Right cardiac atrium (tissue), 5 donors: ENCODE data around the gene PTPRN2. TPM values are rescaled to one million over a fixed set of nuclear protein-coding genes. Genes with fewer than 3 reads are reported as not detected.

ENCODE experiments used
- ATAC-seq, 2 donors: fragments of 200-7000 bp; cut with Tn5 transposase; one replicate each; pipeline versions ENCODE4 v1.8.0 to v1.9.1; 2020; ENCODE audit warnings: moderate library complexity in 2 of 2, mild to moderate bottlenecking in 1 of 2
- DNase-seq, 3 donors: peaks; one replicate each; pipeline ENCODE4 v3.0.0-alpha.2; 2020
- H3K27ac ChIP-seq: one replicate; pipeline ENCODE4 v1.5.1; 2013; ENCODE audit warnings: mild to moderate bottlenecking, low read length, control low read depth, moderate library complexity
- H3K27me3 ChIP-seq: one replicate; pipeline ENCODE4 v1.6.1; 2013; ENCODE audit not compliant: control insufficient read depth, insufficient read depth
- H3K4me1 ChIP-seq: one replicate; pipeline ENCODE4 v1.6.1; 2013; ENCODE audit warnings: low read length; ENCODE audit not compliant: control insufficient read depth, insufficient read depth
- H3K4me3 ChIP-seq: one replicate; pipeline ENCODE4 v1.5.1; 2013; ENCODE audit warnings: low read length, control low read depth
- H3K9me3 ChIP-seq: one replicate; pipeline ENCODE4 v1.6.1; 2013; ENCODE audit warnings: low read length; ENCODE audit not compliant: control insufficient read depth
- WGBS: extraction: QIAGEN DNeasy Blood & Tissue Kit; methylation state at CpG from one replicate; pipeline ENCODE4 v1.1.7; 2013; 5-methylcytosine and 5-hydroxymethylcytosine counted together
- intact Hi-C, 4 donors: fragments of 100-400 bp; cut with DNase I; formaldehyde crosslinking; loops; one replicate each; pipeline versions ENCODE4 v1.11.0 to v1.14.0; 2022 to 2023
- polyA plus RNA-seq: library from polyadenylated mRNA; stranded (reverse); fragments of 200-250 nt; gene quantifications from one replicate; pipeline ENCODE4 v1.2.3, GENCODE V29; 2013
- total RNA-seq, 4 donors: library from RNA; stranded (reverse); fragmentation: NEBNext Ultra II Directional; extraction: Animal tissue kit (Norgen Biotek cat#: 25700); gene quantifications; one replicate each; pipeline ENCODE4 v1.2.1, GENCODE V29; 2021
- donor health status: healthy with polysubstance abuse.
- donor health status: DM: no; HTN: yes; CAD: no.
- donor health status: DM: no; HTN: no; CAD: no.
- donor health status: DM: no; HTN: yes; CAD: no; lungs with severe emphysema.
- donor health status: DM: yes; HTN: yes; CAD: no.

The PTPRN2 gene
- total and polyA plus RNA-seq, 5 donors = 1.5 to 3.9 (median 1.9) TPM

DNA sequence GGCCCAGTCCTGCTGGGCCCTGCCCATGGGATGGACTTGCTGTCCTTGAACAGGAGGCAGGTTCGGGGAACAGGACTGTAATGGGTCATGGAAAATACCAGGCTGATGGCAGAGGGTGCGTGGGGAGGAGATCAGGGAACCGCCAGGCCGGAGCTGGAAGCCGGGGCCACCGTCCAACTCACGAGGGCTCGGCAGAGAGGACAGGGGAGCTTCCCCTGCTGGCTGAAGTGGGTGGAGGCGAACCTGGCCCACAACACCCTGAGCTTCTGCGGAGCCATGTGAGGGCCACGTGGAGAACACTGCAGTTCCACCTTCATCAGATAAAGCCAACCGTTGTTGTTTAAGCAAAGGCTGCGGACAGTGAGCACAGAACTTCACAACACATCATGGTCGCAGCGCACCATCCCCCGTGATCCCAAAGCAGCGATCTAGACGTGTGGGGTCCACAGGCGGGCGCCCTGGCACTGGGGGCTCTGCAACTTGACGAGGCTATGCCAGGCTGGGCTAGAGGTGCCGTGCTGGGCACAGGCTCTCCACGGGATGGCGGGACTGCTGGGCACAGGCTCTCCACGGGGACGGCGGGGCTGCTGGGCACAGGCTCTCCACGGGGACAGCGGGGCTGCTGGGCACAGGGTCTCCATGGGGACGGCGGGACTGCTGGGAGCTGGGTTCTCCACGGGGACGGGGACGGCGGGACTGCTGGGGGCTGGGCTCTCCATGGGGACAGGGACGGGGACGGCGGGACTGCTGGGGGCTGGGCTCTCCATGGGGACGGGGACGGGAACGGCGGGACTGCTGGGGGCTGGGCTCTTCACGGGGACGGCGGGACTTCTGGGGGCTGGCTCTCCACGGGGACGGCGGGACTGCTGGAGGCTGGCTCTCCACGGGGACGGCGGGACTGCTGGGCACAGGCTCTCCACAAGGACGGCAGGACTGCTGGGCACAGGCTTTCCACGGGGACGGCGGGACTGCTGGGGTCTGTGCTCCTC lies 777.5 kb downstream of the PTPRN2 start:
- Histone ChIP-seq H3K9me3 (no peaks in the 10 kb centered on the region), H3K4me3 (no peak overlapping the region), H3K27me3 (no peaks in the 10 kb centered on the region), H3K4me1 (no peaks in the 10 kb centered on the region), H3K27ac (no peak overlapping the region)
- intact Hi-C loops = no loop called here
- ATAC-seq (no peak), DNase-seq (peak in 1 of 3 donors; percentile 48)
- 95% methylated on average over 55 of the region's 55 CpGs for whole genome bisulfite sequencing

GRCh38 chr7:157809154-157809862 lies 778.3 kb downstream of the PTPRN2 start:
- WGBS = 95% methylated on average over 35 of the region's 35 CpGs
- intact Hi-C loops = no loop called here
- DNase-seq (peak in 1 of 3 donors; percentile 25), ATAC-seq (no peak)
- no peak overlapping the region for H3K4me3 ChIP-seq
- H3K27ac ChIP-seq = no peak overlapping the region
- H3K27me3 ChIP-seq = no peaks in the 10 kb centered on the region
- H3K9me3 ChIP-seq = no peaks in the 10 kb centered on the region
- H3K4me1 ChIP-seq = no peaks in the 10 kb centered on the region

DNA sequence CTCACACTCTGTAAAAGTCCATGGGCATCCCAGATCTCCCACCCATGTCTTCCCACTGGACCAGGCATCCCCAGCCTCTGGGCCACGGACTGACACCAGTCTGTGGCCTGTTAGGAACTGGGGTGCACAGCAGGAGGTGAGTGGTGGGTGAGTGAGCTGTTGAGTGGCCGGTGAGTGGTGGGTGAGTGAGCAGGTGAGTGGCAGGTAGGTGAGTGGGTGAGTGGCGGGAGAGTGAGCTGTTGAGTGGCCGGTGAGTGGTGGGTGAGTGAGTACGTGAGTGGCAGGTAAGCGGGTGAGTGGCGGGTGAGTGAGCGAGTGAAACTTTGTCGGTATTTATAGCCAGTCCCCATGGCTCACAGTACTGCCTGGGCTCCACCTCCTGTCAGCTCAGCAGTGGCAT lies 779.6 kb downstream of the PTPRN2 start:
- Histone ChIP-seq H3K27me3 (no peaks in the 10 kb centered on the region), H3K4me3 (no peak overlapping the region), H3K9me3 (no peaks in the 10 kb centered on the region), H3K27ac (no peak overlapping the region), H3K4me1 (no peaks in the 10 kb centered on the region)
- 90% methylated on average over 9 of the region's 9 CpGs for WGBS
- ATAC-seq (no peak), DNase-seq (peak in 1 of 3 donors; percentile 16)
- intact Hi-C loops = no loop called here

DNA sequence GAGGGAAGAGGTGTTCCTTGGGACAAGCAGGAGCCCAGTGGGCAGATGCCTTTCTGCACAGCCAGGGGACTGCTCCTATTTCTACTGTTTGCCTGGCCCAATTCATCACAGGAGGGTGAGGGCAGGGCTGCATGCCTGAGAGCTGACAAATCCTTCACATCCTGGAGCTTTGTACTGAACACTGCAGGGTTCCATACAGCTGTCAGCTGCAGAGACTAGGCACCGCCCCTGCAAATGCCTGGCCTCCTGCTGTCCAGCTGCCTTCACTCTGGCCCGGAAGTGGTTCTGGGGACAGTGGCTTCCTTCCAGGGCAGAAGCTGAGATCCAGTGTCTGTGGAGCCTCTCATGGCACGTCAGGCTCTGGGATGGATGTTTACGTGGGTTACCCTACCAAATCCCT lies 780.1 kb downstream of the PTPRN2 start:
- Histone ChIP-seq H3K27ac (no peak overlapping the region), H3K4me1 (no peaks in the 10 kb centered on the region), H3K27me3 (no peaks in the 10 kb centered on the region), H3K4me3 (no peak overlapping the region), H3K9me3 (no peaks in the 10 kb centered on the region)
- intact Hi-C loops = no loop called here
- DNase-seq = peak in 1 of 3 donors; percentile 5
- ATAC-seq = no peak
- WGBS = 61% methylated on average over 4 of the region's 4 CpGs

DNA sequence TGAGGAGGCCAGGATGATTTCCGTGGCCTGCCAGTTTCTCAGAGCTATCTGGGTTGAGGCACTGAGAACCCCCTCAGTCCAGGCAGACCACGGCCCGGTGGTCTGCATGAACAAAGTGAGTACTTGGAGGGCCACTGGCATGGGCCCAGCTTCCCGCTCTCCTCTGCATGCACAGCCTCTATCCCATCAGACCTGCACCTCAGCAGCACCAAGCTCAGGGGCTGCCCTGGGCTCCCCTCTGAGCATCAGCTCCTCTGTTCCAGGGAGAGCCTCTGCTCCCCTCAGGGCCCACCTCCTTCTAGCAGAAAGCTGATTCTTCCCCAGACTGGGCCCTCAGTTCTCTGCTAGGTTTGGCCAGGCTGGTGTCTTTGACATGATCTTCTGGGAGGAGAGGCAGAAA lies 780.9 kb downstream of the PTPRN2 start:
- no peaks in the 10 kb centered on the region for H3K27me3 ChIP-seq
- no peaks in the 10 kb centered on the region for H3K4me1 ChIP-seq
- 67% methylated on average over 4 of the region's 4 CpGs for WGBS
- DNase-seq (peak in 1 of 3 donors; percentile 36), ATAC-seq (no peak)
- no peak overlapping the region for H3K4me3 ChIP-seq
- no peak overlapping the region for H3K27ac ChIP-seq
- intact Hi-C loops = no loop called here
- H3K9me3 ChIP-seq = no peaks in the 10 kb centered on the region

DNA sequence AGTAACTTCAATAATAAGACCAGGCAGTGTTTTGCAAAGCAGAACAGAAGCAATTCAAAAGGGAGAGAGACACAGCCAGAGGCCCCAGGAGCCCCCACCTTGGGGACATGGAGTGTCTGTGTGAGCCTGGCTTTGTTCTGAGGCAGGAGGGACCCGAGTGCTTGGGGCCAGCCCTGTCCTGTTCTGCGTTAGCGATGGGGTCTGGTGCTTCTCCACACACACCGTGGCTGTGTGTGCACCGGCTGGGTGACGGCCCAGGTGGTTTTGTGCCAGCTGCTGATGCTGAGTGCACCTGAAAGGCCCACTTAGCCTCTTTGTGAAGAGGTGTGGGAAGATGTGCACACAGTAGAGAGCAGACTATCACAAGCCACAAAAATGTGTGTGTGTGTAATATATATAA lies 781.9 kb downstream of the PTPRN2 start:
- intact Hi-C loops = no loop called here
- no peaks in the 10 kb centered on the region for H3K4me1 ChIP-seq
- 67% methylated on average over 6 of the region's 6 CpGs for WGBS
- ATAC-seq = no peak
- H3K4me3 ChIP-seq = no peak overlapping the region
- H3K27ac ChIP-seq = no peak overlapping the region
- H3K9me3 ChIP-seq = no peaks in the 10 kb centered on the region
- no peaks in the 10 kb centered on the region for H3K27me3 ChIP-seq
- peak in 1 of 3 donors; percentile 16 for DNase-seq

DNA sequence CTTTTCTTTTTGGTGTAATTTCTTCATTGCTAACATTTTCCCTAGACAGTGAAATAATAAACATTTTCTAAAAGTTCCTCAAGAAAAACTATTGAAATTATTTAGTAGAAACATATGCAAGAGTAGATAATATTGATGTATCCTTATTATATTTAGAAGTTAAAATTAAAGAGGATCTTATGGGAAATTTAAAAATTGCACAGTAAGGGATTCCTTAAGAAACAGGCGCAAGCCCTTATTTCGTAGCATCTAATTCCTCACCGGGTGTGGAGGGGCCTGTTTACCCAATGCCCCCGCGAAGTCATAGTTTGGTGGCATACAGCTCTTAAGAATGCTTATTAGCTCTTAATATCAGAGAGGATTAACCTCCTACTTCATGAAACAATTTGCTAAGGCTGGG lies 783.7 kb downstream of the PTPRN2 start:
- H3K27me3 ChIP-seq = no peaks in the 10 kb centered on the region
- 93% methylated on average over 5 of the region's 5 CpGs for WGBS
- ATAC-seq (no peak), DNase-seq (no peak)
- H3K9me3 ChIP-seq = no peaks in the 10 kb centered on the region
- H3K4me3 ChIP-seq = no peak overlapping the region
- H3K4me1 ChIP-seq = no peaks in the 10 kb centered on the region
- no peak overlapping the region for H3K27ac ChIP-seq
- intact Hi-C loops = no loop called here

- intact Hi-C loops = no loop called here
- ATAC-seq = no peak
- WGBS = 94% methylated on average over 42 of the region's 42 CpGs
- no peaks in the 10 kb centered on the region for H3K27me3 ChIP-seq
- H3K9me3 ChIP-seq = no peaks in the 10 kb centered on the region
- H3K4me3 ChIP-seq = no peak overlapping the region
- no peaks in the 10 kb centered on the region for H3K4me1 ChIP-seq
- H3K27ac ChIP-seq = no peak overlapping the region
- DNase-seq = peak in 1 of 3 donors; percentile 29
These were observed 785.5 kb downstream of the PTPRN2 start for GRCh38 chr7:157801971-157802675.

GRCh38 chr7:157801113-157801512 lies 786.5 kb downstream of the PTPRN2 start:
- Histone ChIP-seq H3K9me3 (no peaks in the 10 kb centered on the region), H3K4me3 (no peak overlapping the region), H3K27me3 (no peaks in the 10 kb centered on the region), H3K27ac (no peak overlapping the region), H3K4me1 (no peaks in the 10 kb centered on the region)
- 93% methylated on average over 21 of the region's 21 CpGs for WGBS
- ATAC-seq = no peak
- intact Hi-C loops = no loop called here
- DNase-seq = peak in 1 of 3 donors; percentile 13

- Histone ChIP-seq H3K27ac (no peak overlapping the region), H3K9me3 (no peaks in the 10 kb centered on the region), H3K4me1 (no peaks in the 10 kb centered on the region), H3K27me3 (no peaks in the 10 kb centered on the region), H3K4me3 (no peak overlapping the region)
- ATAC-seq (no peak), DNase-seq (peak in 1 of 3 donors; percentile 14)
- intact Hi-C loops = no loop called here
- 93% methylated on average over 15 of the region's 15 CpGs for WGBS
These were observed 787.3 kb downstream of the PTPRN2 start for GRCh38 chr7:157800281-157800680.
